ENCODE measurements around the gene PHLDB2. TPM values are rescaled to one million over a fixed set of nuclear protein-coding genes. Genes with fewer than 3 reads are reported as not detected.
A peak's percentile ranks its signal among the peaks of the same experiment; 100 is the strongest.

The PHLDB2 gene
- total RNA-seq, 2 donors from 2014 or later = 25.9 to 26.4 TPM

GRCh38 chr3:111965484-111965883 is 106.4 kb downstream of the PHLDB2 start:
- TF ChIP-seq CTCF (IDR thresholded peaks at IDR 0.05) (no peak), POLR2A (IDR thresholded peaks at IDR 0.05) (no peak)
- Histone ChIP-seq H3K36me3 (replicated peaks in 1 of 2; ENCODE audit: insufficient read depth in 1 of 2, low read depth in 2 of 2) (no peaks in the 10 kb centered on the region), H3K27ac (no peak overlapping the region), H3K4me3 (no peak overlapping the region), H3K27me3 (no peaks in the 10 kb centered on the region), H3K9me3 (no peaks in the 10 kb centered on the region), H3K4me1 (peaks cover 6% of the 10 kb centered on the region)
- 89 to 91% methylated on average over 2 of the region's 2 CpGs for WGBS, 2 donors
- ATAC-seq (no peak), DNase-seq (no peak)
- intact Hi-C loops (cut with DNase I) = loop anchor here (5.0 kb wide), 1 partner anchor 243 kb away; no protein-coding TSS in a partner anchor

- intact Hi-C loops (cut with DNase I) = loop anchor here (5.0 kb wide), 1 partner anchor 245 kb away; no protein-coding TSS in a partner anchor
- ATAC-seq (no peak), DNase-seq (no peak)
- H3K27ac ChIP-seq = peak overlapping the region in 3 of 4 donors; percentile 3 to 66 (median 33)
- peaks cover 6% of the 10 kb centered on the region for H3K4me1 ChIP-seq
- no peaks in the 10 kb centered on the region for H3K27me3 ChIP-seq
- no peak overlapping the region for H3K4me3 ChIP-seq
- 18 to 23% methylated on average over 3 of the region's 3 CpGs for WGBS, 2 donors
- H3K9me3 ChIP-seq = no peaks in the 10 kb centered on the region
- TF ChIP-seq POLR2A (IDR thresholded peaks at IDR 0.05) (no peak), CTCF (IDR thresholded peaks at IDR 0.05) (no peak)
- H3K36me3 ChIP-seq (replicated peaks in 1 of 2; ENCODE audit: insufficient read depth in 1 of 2, low read depth in 2 of 2) = no peaks in the 10 kb centered on the region
These were observed 108.0 kb downstream of the PHLDB2 start for GRCh38 chr3:111967068-111967467.

GRCh38 chr3:111967651-111968274 is 108.7 kb downstream of the PHLDB2 start:
- TF ChIP-seq POLR2A (IDR thresholded peaks at IDR 0.05) (no peak), CTCF (IDR thresholded peaks at IDR 0.05) (peak; percentile 41 to 94 (median 89))
- H3K36me3 ChIP-seq (replicated peaks in 1 of 2; ENCODE audit: insufficient read depth in 1 of 2, low read depth in 2 of 2) = no peaks in the 10 kb centered on the region
- intact Hi-C loops (cut with DNase I) = loop anchor here (5.0 kb wide), 1 partner anchor 245 kb away; no protein-coding TSS in a partner anchor
- peak; percentile 83 to 93 (median 88) for DNase-seq
- H3K4me1 ChIP-seq = peaks cover 6% of the 10 kb centered on the region
- H3K4me3 ChIP-seq = no peak overlapping the region
- 9 to 10% methylated on average over 8 of the region's 8 CpGs for WGBS, 2 donors
- peak; percentile 96 for ATAC-seq
- peak overlapping the region in 3 of 4 donors; percentile 3 to 66 (median 33) for H3K27ac ChIP-seq
- H3K27me3 ChIP-seq = no peaks in the 10 kb centered on the region
- H3K9me3 ChIP-seq = no peaks in the 10 kb centered on the region

- WGBS, 2 donors = 55 to 65% methylated on average over 5 of the region's 5 CpGs
- no peaks in the 10 kb centered on the region for H3K27me3 ChIP-seq
- peaks cover 6% of the 10 kb centered on the region for H3K4me1 ChIP-seq
- DNase-seq (no peak), ATAC-seq (no peak)
- TF ChIP-seq CTCF (IDR thresholded peaks at IDR 0.05) (no peak), POLR2A (IDR thresholded peaks at IDR 0.05) (no peak)
- no peak overlapping the region for H3K27ac ChIP-seq
- no peaks in the 10 kb centered on the region for H3K36me3 ChIP-seq (replicated peaks in 1 of 2; ENCODE audit: insufficient read depth in 1 of 2, low read depth in 2 of 2)
- intact Hi-C loops (cut with DNase I) = loop anchor here (5.0 kb wide), 1 partner anchor 246 kb away; no protein-coding TSS in a partner anchor
- H3K9me3 ChIP-seq = no peaks in the 10 kb centered on the region
- no peak overlapping the region for H3K4me3 ChIP-seq
These were observed 109.4 kb downstream of the PHLDB2 start for GRCh38 chr3:111968319-111969054.

Data from body of pancreas (tissue), 4 donors.